GM12892 (cell line): ENCODE results near the gene CISTR.

Experiments
- POLR2A ChIP-seq: IDR thresholded peaks from 2 replicates; pipeline ENCODE4 v1.6.1; 2011; ENCODE audit warnings: low read depth, low read length, control low read depth
- POLR2AphosphoS5 ChIP-seq: IDR thresholded peaks from 2 replicates; pipeline ENCODE4 v1.6.1; 2011; ENCODE audit warnings: low read depth, low read length, control low read depth

DNA sequence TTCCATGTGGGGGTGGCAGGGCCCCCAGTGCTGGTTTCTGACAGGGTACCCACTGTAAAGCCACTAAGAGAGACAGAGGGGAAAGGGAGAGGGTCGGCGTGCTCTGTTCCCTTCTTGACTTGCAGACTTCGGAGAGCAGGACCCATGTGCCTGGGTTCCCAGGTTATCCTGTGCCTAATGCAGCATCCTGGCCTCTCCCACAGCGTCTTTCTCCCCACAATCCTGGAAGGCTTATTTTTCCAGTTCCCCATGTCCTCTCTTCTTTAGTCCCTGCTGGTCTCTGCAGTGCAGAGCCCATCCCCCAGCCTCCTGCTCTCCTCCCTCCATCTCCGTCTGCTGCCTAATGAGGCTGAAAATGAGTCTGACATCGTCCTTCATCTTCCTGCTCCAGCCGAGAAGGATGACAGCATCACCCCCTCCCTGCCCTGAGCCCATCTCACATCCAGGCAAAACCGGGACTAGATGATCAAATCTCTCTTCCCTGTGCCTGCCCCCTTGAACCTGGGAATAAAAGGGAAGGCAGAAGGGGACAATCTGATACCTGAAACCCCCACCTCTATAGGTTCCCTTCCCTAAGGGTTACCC is 39.6 kb downstream of the CISTR start:
- no peak for TF ChIP-seq POLR2AphosphoS5
- TF ChIP-seq POLR2A, result no peak
